Neuronal stem cell (in vitro differentiated cells): ENCODE data around the gene ZBTB24.

Experiments used
- DNase-seq: peaks from one replicate; pipeline ENCODE4 v3.0.0-alpha.2; 2013; ENCODE audit warnings: low spot score
- H2AFZ ChIP-seq: one replicate; pipeline ENCODE4 v1.6.1; 2013; ENCODE audit warnings: mild to moderate bottlenecking, low read length, inconsistent platforms
- H2AK5ac ChIP-seq: 2 replicates; pipeline ENCODE4 v1.6.1; 2013; ENCODE audit warnings: low read depth, mild to moderate bottlenecking, inconsistent platforms, low read length, moderate library complexity, mixed read lengths
- H2BK120ac ChIP-seq: 2 replicates; pipeline ENCODE4 v1.6.1; 2013; ENCODE audit warnings: low read depth, mild to moderate bottlenecking, inconsistent platforms, low read length, moderate library complexity, mixed read lengths
- H2BK12ac ChIP-seq: one replicate; pipeline ENCODE4 v1.6.1; 2013; ENCODE audit warnings: low read length, inconsistent platforms
- H2BK15ac ChIP-seq: 2 replicates; pipeline ENCODE4 v1.6.1; 2013; ENCODE audit warnings: mild to moderate bottlenecking, low read length, inconsistent platforms, mixed read lengths
- H2BK5ac ChIP-seq: one replicate; pipeline ENCODE4 v1.6.1; 2013; ENCODE audit warnings: inconsistent platforms, mild to moderate bottlenecking, low read length, moderate library complexity
- H3K14ac ChIP-seq: one replicate; pipeline ENCODE4 v1.6.1; 2013; ENCODE audit warnings: low read length, inconsistent platforms
- H3K18ac ChIP-seq: 2 replicates; pipeline ENCODE4 v1.6.1; 2013; ENCODE audit warnings: low read length, inconsistent platforms
- H3K23ac ChIP-seq: 2 replicates; pipeline ENCODE4 v1.6.1; 2013; ENCODE audit warnings: low read depth, mild to moderate bottlenecking, mixed read lengths, low read length, inconsistent platforms; ENCODE audit not compliant: poor library complexity
- H3K27ac ChIP-seq: replicated peaks from 3 replicates; pipeline ENCODE4 v1.5.1; 2013; ENCODE audit warnings: low read length, inconsistent platforms
- H3K27me3 ChIP-seq, 3 experiments: 2 replicates each; pipeline ENCODE4 v1.6.1; 2013; ENCODE audit warnings: low read length in 3 of 3, mild to moderate bottlenecking in 2 of 3, inconsistent platforms in 1 of 3, low read depth in 1 of 3, mixed read lengths in 1 of 3, moderate library complexity in 1 of 3; ENCODE audit not compliant: control insufficient read depth in 3 of 3, insufficient read depth in 3 of 3
- H3K36me3 ChIP-seq, 2 donors: replicated peaks in 1 of 2; 2 replicates each; pipeline ENCODE4 v1.6.1; 2013; ENCODE audit warnings: low read length in 2 of 2; ENCODE audit not compliant: control insufficient read depth in 2 of 2, insufficient read depth in 2 of 2
- H3K4ac ChIP-seq: 2 replicates; pipeline ENCODE4 v1.6.1; 2013; ENCODE audit warnings: inconsistent platforms, mild to moderate bottlenecking, low read length, moderate library complexity
- H3K4me1 ChIP-seq, 2 donors: 1 replicate in 1 of 2; 2 replicates in 1 of 2; pipeline ENCODE4 v1.6.1; 2013; ENCODE audit warnings: low read length in 2 of 2, low read depth in 1 of 2; ENCODE audit not compliant: control insufficient read depth in 2 of 2, insufficient read depth in 1 of 2
- H3K4me2 ChIP-seq: one replicate; pipeline ENCODE4 v1.6.1; 2013; ENCODE audit warnings: mild to moderate bottlenecking, low read length, inconsistent platforms; ENCODE audit not compliant: insufficient read depth, poor library complexity, severe bottlenecking
- H3K4me3 ChIP-seq, 2 donors: 2 replicates each; pipeline ENCODE4 v1.5.1; 2013; ENCODE audit warnings: low read length in 2 of 2, mild to moderate bottlenecking in 2 of 2, inconsistent platforms in 1 of 2, moderate library complexity in 1 of 2
- H3K79me1 ChIP-seq: one replicate; pipeline ENCODE4 v1.6.1; 2013; ENCODE audit warnings: low read depth, mild to moderate bottlenecking, inconsistent platforms, low read length, moderate library complexity
- H3K9ac ChIP-seq: one replicate; pipeline ENCODE4 v1.6.1; 2013; ENCODE audit warnings: mild to moderate bottlenecking, low read depth, low read length, inconsistent platforms; ENCODE audit not compliant: poor library complexity
- H3K9me3 ChIP-seq, 2 donors: replicated peaks in 1 of 2; 2 replicates each; pipeline versions ENCODE3 to v1.6.1; 2013; ENCODE audit warnings: low read length in 2 of 2, mild to moderate bottlenecking in 2 of 2, inconsistent platforms in 1 of 2, low read depth in 1 of 2, mixed read lengths in 1 of 2, moderate library complexity in 1 of 2; ENCODE audit not compliant: control insufficient read depth in 2 of 2, insufficient read depth in 1 of 2
- H4K8ac ChIP-seq: one replicate; pipeline ENCODE4 v1.6.1; 2013; ENCODE audit warnings: low read depth, mild to moderate bottlenecking, inconsistent platforms, low read length, moderate library complexity
- H4K91ac ChIP-seq: one replicate; pipeline ENCODE4 v1.6.1; 2013; ENCODE audit warnings: low read length, low read depth, mild to moderate bottlenecking, inconsistent platforms; ENCODE audit not compliant: poor library complexity
- WGBS, 2 donors: extraction: QIAGEN DNeasy Blood & Tissue Kit; methylation state at CpG; one replicate each; pipeline ENCODE4 v1.1.7; 2013; ENCODE audit warnings: missing lambda C conversion rate in 2 of 2, mixed read lengths in 1 of 2; ENCODE audit not compliant: insufficient read length in 2 of 2, insufficient replicate concordance in 1 of 2; ENCODE audit errors: extremely low coverage in 2 of 2; 5-methylcytosine and 5-hydroxymethylcytosine counted together

ZBTB24 gene

DNA sequence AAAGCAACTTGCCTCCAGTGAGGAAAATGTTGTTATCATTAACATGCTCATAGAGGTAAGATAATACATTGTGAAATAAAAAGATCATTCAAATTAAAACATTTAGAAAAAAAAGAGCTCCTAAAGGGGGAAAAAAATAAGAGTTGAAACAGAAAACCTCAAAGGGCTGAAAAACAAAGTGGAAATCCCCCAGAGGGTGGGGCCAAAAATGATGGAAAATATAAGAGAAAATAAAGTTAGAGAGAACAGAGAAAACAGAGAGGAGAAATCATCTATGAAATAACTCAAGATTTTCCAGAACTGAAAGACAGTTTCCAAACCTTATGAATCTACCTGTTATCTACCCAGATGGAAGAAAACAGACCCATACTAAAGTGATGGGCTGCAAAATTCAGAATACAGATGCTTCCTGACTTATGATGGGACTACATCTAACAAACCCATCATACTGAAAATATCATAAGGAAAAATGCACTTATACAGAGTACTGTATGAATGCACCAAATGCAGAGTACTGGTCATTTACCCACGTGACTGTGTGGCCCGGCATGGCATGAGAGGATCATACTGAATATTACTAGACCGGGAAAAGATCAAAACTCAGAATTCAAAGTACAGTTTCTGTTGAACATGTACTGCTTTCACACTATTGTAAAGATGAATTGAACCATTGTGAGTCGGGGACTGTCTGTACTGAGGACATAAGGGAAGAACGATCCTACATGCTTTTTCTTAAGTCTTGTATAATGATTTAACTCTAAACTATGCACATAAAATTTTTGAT is 4.0 kb downstream of the ZBTB24 start:
- H3K36me3 ChIP-seq = peaks cover 17 to 73% of the 10 kb centered on the region in 2 donors

GRCh38 chr6:109478222-109478805 is 4.7 kb downstream of the ZBTB24 start:
- Histone ChIP-seq H2AFZ (no peak overlapping the region), H3K14ac (no peak overlapping the region), H2BK5ac (no peak overlapping the region), H3K18ac (no peak overlapping the region), H2BK15ac (no peak overlapping the region), H2BK12ac (no peak overlapping the region), H2AK5ac (no peak overlapping the region), H3K4ac (no peak overlapping the region), H3K36me3 (peaks cover 20 to 80% of the 10 kb centered on the region in 2 donors), H4K91ac (no peak overlapping the region), H3K23ac (no peak overlapping the region), H3K4me3 (no peak overlapping the region), H3K9me3 (peaks cover 0 to 7% of the 10 kb centered on the region in 2 donors), H3K27ac (peak overlapping the region; percentile 26), H3K9ac (no peak overlapping the region), H3K79me1 (no peaks in the 10 kb centered on the region), H4K8ac (no peak overlapping the region), H3K4me1 (peaks cover 0 to 5% of the 10 kb centered on the region in 2 donors), H3K4me2 (no peak overlapping the region), H2BK120ac (no peak overlapping the region), H3K27me3 (no peaks in the 10 kb centered on the region)
- WGBS, 2 donors = no CpG with 5 or more reads among the region's 9 CpGs
- no peak for DNase-seq

More for the DNA sequence above, 4.0 kb downstream of the ZBTB24 start:
- Histone ChIP-seq H3K27ac (no peak overlapping the region), H3K9me3 (peaks cover 0 to 7% of the 10 kb centered on the region in 2 donors), H3K23ac (no peak overlapping the region), H2BK5ac (no peak overlapping the region), H2BK12ac (no peak overlapping the region), H2BK15ac (no peak overlapping the region), H2AFZ (no peak overlapping the region), H4K91ac (no peak overlapping the region), H3K4me1 (peaks cover 0 to 5% of the 10 kb centered on the region in 2 donors), H3K18ac (no peak overlapping the region), H4K8ac (no peak overlapping the region), H3K79me1 (no peaks in the 10 kb centered on the region), H3K4me3 (no peak overlapping the region), H3K9ac (no peak overlapping the region), H3K4ac (no peak overlapping the region), H3K14ac (no peak overlapping the region), H3K4me2 (no peak overlapping the region), H2AK5ac (no peak overlapping the region), H3K27me3 (peaks cover 0 to 5% (median 0%) of the 10 kb centered on the region in 3 experiments), H2BK120ac (no peak overlapping the region)
- DNase-seq = no peak
- no CpG with 5 or more reads among the region's 5 CpGs for WGBS, 2 donors

DNA sequence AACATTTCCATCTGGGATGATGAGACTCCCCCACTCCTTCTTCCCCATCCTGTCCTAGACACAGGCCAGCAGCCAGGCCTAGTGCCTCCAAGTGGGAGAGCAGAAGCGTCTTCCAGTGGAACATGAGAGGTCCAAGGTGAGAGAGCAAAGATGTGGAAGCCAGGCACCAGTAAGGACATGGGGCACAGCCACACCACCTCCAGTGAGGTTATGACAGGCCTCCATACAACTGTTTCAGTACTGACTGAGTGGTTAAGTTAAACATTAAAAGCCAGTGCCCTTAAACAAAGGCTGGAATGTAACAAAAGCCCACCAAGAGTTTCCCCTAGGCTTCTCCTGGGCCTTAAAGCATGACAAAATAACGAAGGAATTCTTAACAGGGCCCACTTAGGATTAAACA is 5.3 kb downstream of the ZBTB24 start:
- Histone ChIP-seq H3K18ac (peak overlapping the region; percentile 12), H4K8ac (no peak overlapping the region), H3K4me3 (peak overlapping the region in 1 of 2 donors; percentile 11), H3K14ac (no peak overlapping the region), H3K9me3 (peaks cover 0 to 7% of the 10 kb centered on the region in 2 donors), H2AK5ac (no peak overlapping the region), H4K91ac (no peak overlapping the region), H3K9ac (no peak overlapping the region), H3K36me3 (peaks cover 24 to 86% of the 10 kb centered on the region in 2 donors), H3K79me1 (no peaks in the 10 kb centered on the region), H3K4ac (no peak overlapping the region), H3K4me1 (peaks cover 0 to 5% of the 10 kb centered on the region in 2 donors), H3K27ac (peak overlapping the region; percentile 52), H2BK12ac (no peak overlapping the region), H3K27me3 (no peaks in the 10 kb centered on the region), H2AFZ (no peak overlapping the region), H2BK5ac (no peak overlapping the region), H2BK15ac (no peak overlapping the region), H2BK120ac (no peak overlapping the region), H3K23ac (no peak overlapping the region), H3K4me2 (no peak overlapping the region)
- no peak for DNase-seq
- WGBS, 2 donors = no CpG with 5 or more reads among the region's 2 CpGs

DNA sequence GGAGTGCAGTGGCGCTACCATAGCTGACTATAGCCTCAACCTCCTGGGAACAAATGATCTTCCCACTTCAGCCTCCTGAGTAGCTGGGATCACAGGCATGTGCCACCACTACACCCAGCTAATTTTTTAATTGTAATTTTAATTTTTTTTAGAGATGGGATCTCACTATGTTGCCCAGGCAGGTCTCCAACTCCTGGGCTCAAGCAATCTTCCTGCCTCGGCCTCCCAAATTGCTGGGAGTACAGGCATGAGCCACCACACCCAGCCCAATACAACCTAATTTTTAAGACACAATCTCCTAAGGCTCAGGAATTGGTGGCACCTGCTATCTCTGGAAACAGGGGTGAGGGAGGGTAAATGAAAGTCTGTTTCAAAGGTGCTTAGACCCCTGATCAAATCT is 5.8 kb downstream of the ZBTB24 start:
- Histone ChIP-seq H3K14ac (no peak overlapping the region), H3K4ac (no peak overlapping the region), H2BK120ac (no peak overlapping the region), H2BK15ac (no peak overlapping the region), H2BK12ac (no peak overlapping the region), H3K18ac (no peak overlapping the region), H3K27me3 (no peaks in the 10 kb centered on the region), H3K79me1 (no peaks in the 10 kb centered on the region), H3K4me1 (peaks cover 0 to 5% of the 10 kb centered on the region in 2 donors), H3K4me2 (no peak overlapping the region), H3K4me3 (no peak overlapping the region), H3K23ac (no peak overlapping the region), H3K9me3 (peaks cover 0 to 7% of the 10 kb centered on the region in 2 donors), H4K91ac (no peak overlapping the region), H2AFZ (no peak overlapping the region), H2AK5ac (no peak overlapping the region), H3K9ac (no peak overlapping the region), H3K27ac (no peak overlapping the region), H2BK5ac (no peak overlapping the region), H4K8ac (no peak overlapping the region), H3K36me3 (peaks cover 28 to 91% of the 10 kb centered on the region in 2 donors)
- no peak for DNase-seq
- WGBS, 2 donors = no CpG with 5 or more reads among the region's 2 CpGs
